Lung (tissue), 12 donors: Measurements from ENCODE around the gene CCL19. TPM values are rescaled to one million over a fixed set of nuclear protein-coding genes. Genes with fewer than 3 reads are reported as not detected.

Source experiments
- ATAC-seq: fragments of 200-7000 bp; cut with Tn5 transposase; one replicate; pipeline ENCODE4 v1.9.1; 2020; ENCODE audit warnings: moderate number of reproducible peaks; ENCODE audit not compliant: insufficient read depth, low FRiP score
- DNase-seq, 3 donors: peaks; one replicate each; pipeline ENCODE4 v3.0.0-alpha.2; 2013 to 2017
- H3K27ac ChIP-seq, 2 donors: one replicate each; pipeline ENCODE4 v1.5.1; 2013; ENCODE audit warnings: mild to moderate bottlenecking in 2 of 2, moderate library complexity in 2 of 2, control low read depth in 1 of 2, inconsistent platforms in 1 of 2, low read depth in 1 of 2, low read length in 1 of 2
- H3K27me3 ChIP-seq, 3 donors: one replicate each; pipeline ENCODE4 v1.5.1; 2013; ENCODE audit warnings: low read length in 2 of 3; ENCODE audit not compliant: control insufficient read depth in 3 of 3, insufficient read depth in 3 of 3
- H3K36me3 ChIP-seq, 4 donors: one replicate each; pipeline ENCODE4 v1.5.1; 2013; ENCODE audit warnings: low read length in 4 of 4, mild to moderate bottlenecking in 1 of 4, moderate library complexity in 1 of 4; ENCODE audit not compliant: control insufficient read depth in 4 of 4, insufficient read depth in 4 of 4
- H3K4me1 ChIP-seq, 5 donors: one replicate each; pipeline ENCODE4 v1.5.1; 2013; ENCODE audit warnings: low read length in 5 of 5, mild to moderate bottlenecking in 2 of 5, moderate library complexity in 1 of 5; ENCODE audit not compliant: control insufficient read depth in 5 of 5, insufficient read depth in 5 of 5
- H3K4me3 ChIP-seq: one replicate; pipeline ENCODE4 v1.5.1; 2013; ENCODE audit warnings: mild to moderate bottlenecking, control low read depth, moderate library complexity
- H3K9ac ChIP-seq, 2 donors: one replicate each; pipeline ENCODE4 v1.5.1; 2013; ENCODE audit warnings: low read length in 2 of 2, control low read depth in 1 of 2; ENCODE audit not compliant: insufficient read depth in 1 of 2
- H3K9me3 ChIP-seq, 4 donors: one replicate each; pipeline ENCODE4 v1.5.1; 2013; ENCODE audit warnings: low read length in 3 of 4, mild to moderate bottlenecking in 1 of 4, moderate library complexity in 1 of 4; ENCODE audit not compliant: control insufficient read depth in 4 of 4, insufficient read depth in 3 of 4
- CTCF ChIP-seq: IDR thresholded peaks from 2 replicates; pipeline ENCODE4 v1.5.1; 2012; ENCODE audit warnings: mild to moderate bottlenecking; ENCODE audit errors: control extremely low read depth, extremely low read depth
- WGBS, 2 donors: extraction: QIAGEN DNeasy Blood & Tissue Kit; methylation state at CpG; one replicate each; pipeline ENCODE4 v1.1.7; 2013; 5-methylcytosine and 5-hydroxymethylcytosine counted together
- polyA plus RNA-seq, 2 donors: library from polyadenylated mRNA; stranded (reverse); fragments of 200-250 nt; gene quantifications; one replicate each; pipeline ENCODE4 v1.2.1, GENCODE V29; 2013
- total RNA-seq, 2 donors: library from RNA; depleted of rRNA in 1 of 2; stranded (reverse); fragments of >200 nt in 1 of 2; gene quantifications; one replicate each; pipeline ENCODE4 v1.2.1, GENCODE V29; 2014 to 2021
- donor health status: control.
- donor health status: control.
- donor health status: Bipolar disorder and iron deficiency.
- donor health status: healthy.
- donor health status: DM: yes; HTN: yes; CAD: no.

The CCL19 gene
- total and polyA plus RNA-seq, 4 donors: 6.5 to 81.5 (median 26.6) TPM

DNA sequence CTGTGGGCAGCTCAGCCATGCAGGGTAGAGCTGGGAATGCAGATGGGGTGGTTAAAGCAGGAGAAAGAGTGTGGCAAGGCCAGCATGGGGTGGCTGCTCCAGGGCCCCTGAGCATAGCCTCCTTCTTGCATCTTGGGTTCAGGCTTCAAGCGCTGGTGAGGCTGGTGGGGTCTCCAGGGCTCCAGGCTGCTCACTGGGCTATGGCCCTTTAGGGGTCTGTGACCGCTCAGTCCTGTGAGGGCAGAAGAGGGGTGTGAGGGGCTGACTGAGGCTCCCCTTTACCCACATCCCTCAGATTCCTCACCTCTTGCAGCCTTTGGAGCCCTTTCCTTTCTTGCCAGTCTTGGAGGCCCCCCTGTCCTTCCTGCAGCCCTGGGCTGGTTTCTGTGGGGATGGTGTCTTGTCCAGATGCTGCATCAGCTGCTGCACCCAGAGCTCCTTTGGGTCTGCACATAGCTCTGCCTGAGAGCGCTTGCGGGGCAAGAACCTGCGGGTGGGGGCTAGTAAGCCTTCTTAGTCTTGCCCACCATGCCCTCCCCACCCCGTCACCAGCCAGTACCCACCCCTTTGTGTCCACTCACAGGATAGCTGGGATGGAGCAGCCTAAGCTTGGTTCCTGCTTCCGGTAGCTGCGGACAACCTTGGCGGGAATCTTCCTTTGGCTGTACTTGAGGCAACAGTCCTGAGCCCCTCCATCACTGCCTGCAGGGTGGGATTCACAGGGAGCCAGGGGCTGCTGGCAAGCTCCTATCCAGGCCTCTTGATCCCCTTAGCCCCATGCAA, 18.3 kb upstream of the CCL19 start:
- Histone ChIP-seq H3K27ac (no peak overlapping the region), H3K9ac (no peak overlapping the region), H3K9me3 (no peaks in the 10 kb centered on the region), H3K4me1 (peaks cover 3 to 21% (median 4%) of the 10 kb centered on the region in 5 donors), H3K27me3 (peaks cover 0 to 2% (median 0%) of the 10 kb centered on the region in 3 donors), H3K36me3 (no peaks in the 10 kb centered on the region), H3K4me3 (no peak overlapping the region)
- peak in 1 of 3 donors; percentile 14 for DNase-seq
- ATAC-seq: no peak
- 87 to 94% methylated on average over 9 of the region's 9 CpGs for whole genome bisulfite sequencing, 2 donors
- TF ChIP-seq CTCF: no peak

DNA sequence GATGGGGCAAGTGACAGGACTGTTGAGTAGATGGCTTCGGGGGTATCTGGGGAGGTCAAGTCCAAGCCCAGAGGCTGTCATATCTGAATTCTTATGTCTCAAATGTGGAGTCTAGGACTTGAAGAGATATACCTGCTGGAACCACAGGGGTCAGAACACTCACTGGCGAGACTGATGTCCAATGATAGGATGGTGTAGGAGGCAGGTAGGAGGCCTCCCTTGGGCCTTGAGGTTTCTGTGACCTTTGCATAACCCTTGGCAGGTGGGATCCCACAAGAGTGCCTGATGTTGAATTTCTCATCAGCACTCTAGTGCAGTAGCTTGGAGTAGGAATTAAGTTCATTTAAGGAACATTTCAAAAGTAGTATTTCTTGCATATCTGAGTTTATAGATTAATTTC, 16.1 kb upstream of the CCL19 start:
- TF ChIP-seq CTCF: no peak
- Histone ChIP-seq H3K4me3 (no peak overlapping the region), H3K27me3 (no peaks in the 10 kb centered on the region), H3K27ac (no peak overlapping the region), H3K36me3 (no peaks in the 10 kb centered on the region), H3K4me1 (peaks cover 0 to 21% (median 4%) of the 10 kb centered on the region in 5 donors), H3K9me3 (no peaks in the 10 kb centered on the region), H3K9ac (no peak overlapping the region)
- ATAC-seq (no peak), DNase-seq (peak in 1 of 3 donors; percentile 5)
- 88 to 93% methylated on average over 2 of the region's 2 CpGs for WGBS, 2 donors

DNA sequence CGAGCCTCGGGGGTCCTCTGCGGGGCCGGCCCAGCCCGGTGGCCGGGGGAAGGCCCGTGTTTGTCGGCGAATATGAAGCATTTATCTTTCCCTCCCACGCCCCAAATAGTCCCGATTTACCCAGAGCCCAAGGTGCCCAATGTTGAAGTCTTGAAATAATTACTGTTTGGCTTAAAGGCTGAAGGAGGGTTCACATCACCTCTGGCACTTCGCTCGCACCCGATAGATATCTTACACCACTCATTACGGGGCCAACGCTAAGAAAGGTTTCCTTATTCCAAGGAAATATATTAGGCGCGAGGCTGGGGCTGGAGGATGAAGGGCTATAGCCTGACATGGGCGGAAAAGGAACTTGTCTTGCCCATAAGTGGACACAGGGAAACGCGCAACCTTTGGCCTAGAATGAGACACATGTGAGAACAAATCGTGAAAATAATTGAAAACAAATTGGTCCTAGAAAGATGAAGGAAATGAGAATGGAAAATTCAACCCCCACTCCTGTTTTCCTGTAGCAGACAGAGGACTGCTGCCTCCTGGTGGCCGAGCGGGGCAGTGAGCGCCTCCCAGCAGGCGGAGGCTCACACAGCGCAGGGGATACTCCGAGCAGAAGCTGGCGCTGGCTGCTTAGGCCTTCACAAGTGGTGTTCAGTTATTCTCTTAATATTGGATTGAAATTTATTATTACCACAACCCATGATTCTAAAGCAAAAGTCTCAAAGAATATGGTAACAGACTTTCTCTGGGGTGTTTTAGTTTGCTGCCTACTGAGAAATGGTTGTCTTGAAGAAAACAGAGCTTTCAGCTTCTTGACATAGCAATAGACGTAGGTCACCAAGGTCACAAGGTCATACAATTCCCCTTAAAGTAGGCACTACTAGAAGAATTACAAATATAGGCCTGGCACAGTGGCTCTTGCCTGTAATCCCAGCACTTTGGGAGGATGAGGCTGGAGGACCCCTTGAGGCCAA, 11.0 kb upstream of the CCL19 start:
- Histone ChIP-seq H3K27ac (peak overlapping the region; percentile 46 to 48), H3K27me3 (peaks cover 0 to 18% (median 5%) of the 10 kb centered on the region in 3 donors), H3K9ac (peak overlapping the region in 1 of 2 donors; percentile 62), H3K4me1 (peaks cover 0 to 12% (median 0%) of the 10 kb centered on the region in 5 donors), H3K36me3 (no peaks in the 10 kb centered on the region), H3K4me3 (peak overlapping the region; percentile 57), H3K9me3 (no peaks in the 10 kb centered on the region)
- DNase-seq (peak; percentile 84 to 92 (median 87)), ATAC-seq (peak; percentile 92)
- 1 to 4% methylated on average over 30 of the region's 30 CpGs for WGBS, 2 donors
- TF ChIP-seq CTCF: peak; percentile 97
